Nephron progenitor cell (in vitro differentiated cells): Measurements from ENCODE around the gene ADAMTS16.
A peak's percentile ranks its signal among the peaks of the same experiment; 100 is the strongest.

Experiments used
- DNase-seq: peaks from one replicate; pipeline ENCODE4 v3.0.0; 2021
- H3K27ac Mint-ChIP-seq: 2 replicates; pipeline ENCODE4 v1.8.0; 2021; ENCODE audit warnings: mild to moderate bottlenecking, moderate library complexity, mixed read lengths
- H3K27me3 Mint-ChIP-seq: 2 replicates; pipeline ENCODE4 v1.8.0; 2021; ENCODE audit warnings: mild to moderate bottlenecking, low read depth, mixed read lengths; ENCODE audit not compliant: poor library complexity
- H3K36me3 Mint-ChIP-seq: 2 replicates; pipeline ENCODE4 v1.8.0; 2021; ENCODE audit warnings: low read depth, mixed read lengths
- H3K4me1 Mint-ChIP-seq: 2 replicates; pipeline ENCODE4 v1.8.0; 2021; ENCODE audit warnings: mixed read lengths
- H3K4me3 Mint-ChIP-seq: 2 replicates; pipeline ENCODE4 v1.8.0; 2021; ENCODE audit warnings: mild to moderate bottlenecking, moderate library complexity, mixed read lengths
- H3K9me3 Mint-ChIP-seq: 2 replicates; pipeline ENCODE4 v1.8.0; 2021; ENCODE audit warnings: mild to moderate bottlenecking, moderate library complexity, mixed read lengths
- CTCF ChIP-seq: fragments of 200-600 bp; sonication (generic); IDR thresholded peaks from 2 replicates; pipeline ENCODE4 v1.5.0; 2021; ENCODE audit warnings: antibody characterized with exemption

The ADAMTS16 gene

GRCh38 chr5:5276430-5276829 lies 136.3 kb downstream of the ADAMTS16 start:
- Mint-ChIP-seq H3K27me3 (peaks cover 4% of the 10 kb centered on the region), H3K4me1 (peaks cover 22% of the 10 kb centered on the region), H3K27ac (peak overlapping the region; percentile 2), H3K9me3 (no peaks in the 10 kb centered on the region), H3K36me3 (no peaks in the 10 kb centered on the region), H3K4me3 (no peak overlapping the region)
- no peak for DNase-seq
- no peak for TF ChIP-seq CTCF

- peaks cover 4% of the 10 kb centered on the region for H3K27me3 Mint-ChIP-seq
- no peak overlapping the region for H3K4me3 Mint-ChIP-seq
- no peak overlapping the region for H3K27ac Mint-ChIP-seq
- H3K9me3 Mint-ChIP-seq: no peaks in the 10 kb centered on the region
- no peak for DNase-seq
- no peaks in the 10 kb centered on the region for H3K36me3 Mint-ChIP-seq
- TF ChIP-seq CTCF: no peak
- H3K4me1 Mint-ChIP-seq: peaks cover 16% of the 10 kb centered on the region
Measured at GRCh38 chr5:5276951-5277517, 136.9 kb downstream of the ADAMTS16 start.

- Mint-ChIP-seq H3K27me3 (peaks cover 4% of the 10 kb centered on the region), H3K4me3 (no peak overlapping the region), H3K4me1 (peaks cover 14% of the 10 kb centered on the region)
Measured at GRCh38 chr5:5278201-5278814, 138.2 kb downstream of the ADAMTS16 start.

GRCh38 chr5:5278815-5279381 lies 138.8 kb downstream of the ADAMTS16 start:
- DNase-seq: no peak
- Mint-ChIP-seq H3K36me3 (no peaks in the 10 kb centered on the region), H3K27me3 (peaks cover 4% of the 10 kb centered on the region), H3K4me3 (no peak overlapping the region), H3K4me1 (peaks cover 14% of the 10 kb centered on the region), H3K27ac (no peak overlapping the region), H3K9me3 (peaks cover 7% of the 10 kb centered on the region)
- TF ChIP-seq CTCF: no peak

More at GRCh38 chr5:5278201-5278814, 138.2 kb downstream of the ADAMTS16 start:
- Mint-ChIP-seq H3K9me3 (peaks cover 4% of the 10 kb centered on the region), H3K27ac (no peak overlapping the region), H3K36me3 (no peaks in the 10 kb centered on the region)
- DNase-seq: no peak
- no peak for TF ChIP-seq CTCF

GRCh38 chr5:5285906-5286305 lies 145.8 kb downstream of the ADAMTS16 start:
- TF ChIP-seq CTCF: no peak
- Mint-ChIP-seq H3K36me3 (no peaks in the 10 kb centered on the region), H3K4me3 (no peak overlapping the region), H3K27me3 (no peaks in the 10 kb centered on the region), H3K9me3 (peaks cover 15% of the 10 kb centered on the region), H3K27ac (no peak overlapping the region), H3K4me1 (peaks cover 8% of the 10 kb centered on the region)
- no peak for DNase-seq

- no peaks in the 10 kb centered on the region for H3K27me3 Mint-ChIP-seq
- no peaks in the 10 kb centered on the region for H3K36me3 Mint-ChIP-seq
- peaks cover 15% of the 10 kb centered on the region for H3K9me3 Mint-ChIP-seq
- DNase-seq: no peak
- H3K4me1 Mint-ChIP-seq: peaks cover 8% of the 10 kb centered on the region
- H3K27ac Mint-ChIP-seq: no peak overlapping the region
- TF ChIP-seq CTCF: no peak
- no peak overlapping the region for H3K4me3 Mint-ChIP-seq
Measured at GRCh38 chr5:5287419-5287818, 147.3 kb downstream of the ADAMTS16 start.
